Measurements from ENCODE around the gene UBXN1.
"Not testable (repeated sequence)": the region's sequence is repeated elsewhere in the genome, so short reads cannot be mapped to it uniquely, and the experiment has no call there.

UBXN1 gene

GRCh38 chr11:62682518-62682917, 3.6 kb upstream of the UBXN1 start:
- peaks cover 9% of the 10 kb centered on the region for H3K36me3 ChIP-seq (ENCODE audit: control insufficient read depth, insufficient read depth, low read length)
- no peak overlapping the region for H3K4me3 ChIP-seq (ENCODE audit: low read depth, low read length)
- no peaks in the 10 kb centered on the region for H3K27me3 ChIP-seq (ENCODE audit: control insufficient read depth, insufficient read depth, low read length)
- H3K4me1 ChIP-seq (ENCODE audit: control insufficient read depth, insufficient read depth, low read length), result peaks cover 3% of the 10 kb centered on the region
- H3K9me3 ChIP-seq (ENCODE audit: control insufficient read depth, insufficient read depth, low read length), result no peaks in the 10 kb centered on the region
- no peak overlapping the region for H3K9ac ChIP-seq (ENCODE audit: low read depth, low read length)

DNA sequence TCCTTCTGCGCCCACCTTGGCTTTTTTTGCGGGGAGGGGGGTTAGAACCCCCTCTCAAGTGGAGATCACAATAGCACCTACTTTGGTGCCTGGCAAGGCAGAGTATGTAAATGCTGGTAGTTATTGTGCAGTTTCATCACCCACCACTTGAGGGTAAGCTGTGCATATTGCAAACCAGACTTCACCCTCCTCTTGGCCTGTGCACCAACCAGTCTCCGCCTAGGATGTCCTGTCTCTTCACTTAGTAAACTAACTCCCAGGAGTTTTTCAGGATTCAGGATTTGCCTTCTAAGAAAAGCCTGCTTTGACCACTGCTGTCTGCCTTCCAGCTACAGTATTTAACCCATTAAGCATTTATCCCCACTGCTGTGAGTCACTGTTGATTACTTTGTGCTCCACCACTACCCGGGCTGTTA, 2.0 kb upstream of the UBXN1 start:
- Histone ChIP-seq H3K27me3 (ENCODE audit: control insufficient read depth, insufficient read depth, low read length) (no peaks in the 10 kb centered on the region), H3K4me1 (ENCODE audit: control insufficient read depth, insufficient read depth, low read length) (peaks cover 5% of the 10 kb centered on the region), H3K36me3 (ENCODE audit: control insufficient read depth, insufficient read depth, low read length) (peaks cover 16% of the 10 kb centered on the region), H3K9me3 (ENCODE audit: control insufficient read depth, insufficient read depth, low read length) (no peaks in the 10 kb centered on the region), H3K9ac (ENCODE audit: low read depth, low read length) (no peak overlapping the region), H3K4me3 (ENCODE audit: low read depth, low read length) (no peak overlapping the region)

DNA sequence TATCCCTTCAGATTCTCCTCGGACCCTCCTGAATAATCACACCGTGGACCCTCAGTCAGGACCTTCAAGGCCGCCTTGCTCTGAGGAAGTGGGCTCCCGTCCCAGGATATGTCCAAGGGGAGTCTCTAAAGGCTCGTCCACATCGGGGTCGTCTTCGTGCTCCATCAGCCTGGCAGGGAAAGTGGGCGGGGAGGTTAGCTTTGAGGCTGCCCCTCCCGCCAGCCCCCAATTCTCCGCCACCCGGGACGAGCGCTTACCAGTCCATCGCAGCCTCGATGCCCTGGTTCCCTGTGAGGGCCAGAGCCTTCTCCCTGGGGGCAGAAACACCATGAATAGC, 472 bp downstream of the UBXN1 start:
- Histone ChIP-seq H3K4me3 (ENCODE audit: low read depth, low read length) (peak overlapping the region; percentile 96), H3K4me1 (ENCODE audit: control insufficient read depth, insufficient read depth, low read length) (peaks cover 5% of the 10 kb centered on the region), H3K9ac (ENCODE audit: low read depth, low read length) (peak overlapping the region; percentile 89), H3K36me3 (ENCODE audit: control insufficient read depth, insufficient read depth, low read length) (peaks cover 16% of the 10 kb centered on the region), H3K9me3 (ENCODE audit: control insufficient read depth, insufficient read depth, low read length) (no peaks in the 10 kb centered on the region), H3K27me3 (ENCODE audit: control insufficient read depth, insufficient read depth, low read length) (no peaks in the 10 kb centered on the region)

GRCh38 chr11:62677714-62678113, 1.2 kb downstream of the UBXN1 start:
- H3K4me1 ChIP-seq (ENCODE audit: control insufficient read depth, insufficient read depth, low read length), result peaks cover 7% of the 10 kb centered on the region
- peak overlapping the region; percentile 96 for H3K4me3 ChIP-seq (ENCODE audit: low read depth, low read length)
- H3K27me3 ChIP-seq (ENCODE audit: control insufficient read depth, insufficient read depth, low read length), result no peaks in the 10 kb centered on the region
- peaks cover 16% of the 10 kb centered on the region for H3K36me3 ChIP-seq (ENCODE audit: control insufficient read depth, insufficient read depth, low read length)
- H3K9me3 ChIP-seq (ENCODE audit: control insufficient read depth, insufficient read depth, low read length), result no peaks in the 10 kb centered on the region
- H3K9ac ChIP-seq (ENCODE audit: low read depth, low read length), result no peak overlapping the region

- peak overlapping the region; percentile 96 for H3K4me3 ChIP-seq (ENCODE audit: low read depth, low read length)
- peaks cover 7% of the 10 kb centered on the region for H3K4me1 ChIP-seq (ENCODE audit: control insufficient read depth, insufficient read depth, low read length)
- no peaks in the 10 kb centered on the region for H3K9me3 ChIP-seq (ENCODE audit: control insufficient read depth, insufficient read depth, low read length)
- no peak overlapping the region for H3K9ac ChIP-seq (ENCODE audit: low read depth, low read length)
- no peaks in the 10 kb centered on the region for H3K27me3 ChIP-seq (ENCODE audit: control insufficient read depth, insufficient read depth, low read length)
- peaks cover 16% of the 10 kb centered on the region for H3K36me3 ChIP-seq (ENCODE audit: control insufficient read depth, insufficient read depth, low read length)
These were observed 1.7 kb downstream of the UBXN1 start for GRCh38 chr11:62677156-62677555.

DNA sequence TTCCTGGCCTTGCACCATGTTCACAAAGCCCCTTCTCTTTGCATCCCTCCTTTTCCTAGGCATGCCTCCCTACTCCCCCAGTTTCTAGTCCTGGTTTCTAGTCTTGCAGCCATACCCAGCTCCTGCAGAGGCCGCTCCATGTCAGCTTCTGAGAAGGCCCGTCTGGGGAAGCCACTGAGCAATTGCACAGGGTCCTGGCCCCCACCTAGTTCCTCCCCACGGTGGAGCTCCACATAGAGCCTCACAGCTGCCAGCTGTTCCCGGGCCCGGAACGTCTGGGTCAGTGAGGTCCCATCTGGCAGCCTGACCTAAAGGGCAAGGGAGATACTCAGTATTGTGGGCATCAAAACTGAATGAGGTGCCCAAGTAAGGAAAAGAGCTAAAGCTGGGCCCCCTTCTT, 2.2 kb downstream of the UBXN1 start:
- Histone ChIP-seq H3K36me3 (ENCODE audit: control insufficient read depth, insufficient read depth, low read length) (peaks cover 16% of the 10 kb centered on the region), H3K9me3 (ENCODE audit: control insufficient read depth, insufficient read depth, low read length) (no peaks in the 10 kb centered on the region), H3K27me3 (ENCODE audit: control insufficient read depth, insufficient read depth, low read length) (no peaks in the 10 kb centered on the region), H3K4me1 (ENCODE audit: control insufficient read depth, insufficient read depth, low read length) (peaks cover 7% of the 10 kb centered on the region), H3K4me3 (ENCODE audit: low read depth, low read length) (no peak overlapping the region), H3K9ac (ENCODE audit: low read depth, low read length) (no peak overlapping the region)

GRCh38 chr11:62675415-62675814, 3.5 kb downstream of the UBXN1 start:
- H3K36me3 ChIP-seq (ENCODE audit: control insufficient read depth, insufficient read depth, low read length), result peaks cover 16% of the 10 kb centered on the region
- H3K9me3 ChIP-seq (ENCODE audit: control insufficient read depth, insufficient read depth, low read length); H3K27me3 ChIP-seq (ENCODE audit: control insufficient read depth, insufficient read depth, low read length); H3K4me1 ChIP-seq (ENCODE audit: control insufficient read depth, insufficient read depth, low read length); H3K4me3 ChIP-seq (ENCODE audit: low read depth, low read length); H3K9ac ChIP-seq (ENCODE audit: low read depth, low read length): not testable (repeated sequence)

DNA sequence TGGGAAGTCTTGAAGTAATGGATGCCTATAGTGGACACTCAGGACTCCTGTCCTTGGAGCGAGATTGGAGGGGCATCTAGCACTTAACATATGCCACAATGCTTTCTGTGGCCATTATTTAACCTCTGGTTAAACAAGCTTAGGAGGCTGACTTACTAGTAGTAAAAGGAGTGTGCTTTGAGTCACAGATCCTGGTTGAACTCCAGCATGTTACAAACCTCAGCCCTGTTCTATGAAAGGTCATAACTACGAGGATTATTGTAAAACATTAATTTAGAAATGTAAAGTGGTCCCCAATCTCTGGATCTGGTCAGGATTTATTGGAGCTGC, 5.7 kb downstream of the UBXN1 start:
- Histone ChIP-seq H3K4me3 (ENCODE audit: low read depth, low read length) (peak overlapping the region; percentile 94), H3K9ac (ENCODE audit: low read depth, low read length) (no peak overlapping the region), H3K36me3 (ENCODE audit: control insufficient read depth, insufficient read depth, low read length) (peaks cover 12% of the 10 kb centered on the region)

DNA sequence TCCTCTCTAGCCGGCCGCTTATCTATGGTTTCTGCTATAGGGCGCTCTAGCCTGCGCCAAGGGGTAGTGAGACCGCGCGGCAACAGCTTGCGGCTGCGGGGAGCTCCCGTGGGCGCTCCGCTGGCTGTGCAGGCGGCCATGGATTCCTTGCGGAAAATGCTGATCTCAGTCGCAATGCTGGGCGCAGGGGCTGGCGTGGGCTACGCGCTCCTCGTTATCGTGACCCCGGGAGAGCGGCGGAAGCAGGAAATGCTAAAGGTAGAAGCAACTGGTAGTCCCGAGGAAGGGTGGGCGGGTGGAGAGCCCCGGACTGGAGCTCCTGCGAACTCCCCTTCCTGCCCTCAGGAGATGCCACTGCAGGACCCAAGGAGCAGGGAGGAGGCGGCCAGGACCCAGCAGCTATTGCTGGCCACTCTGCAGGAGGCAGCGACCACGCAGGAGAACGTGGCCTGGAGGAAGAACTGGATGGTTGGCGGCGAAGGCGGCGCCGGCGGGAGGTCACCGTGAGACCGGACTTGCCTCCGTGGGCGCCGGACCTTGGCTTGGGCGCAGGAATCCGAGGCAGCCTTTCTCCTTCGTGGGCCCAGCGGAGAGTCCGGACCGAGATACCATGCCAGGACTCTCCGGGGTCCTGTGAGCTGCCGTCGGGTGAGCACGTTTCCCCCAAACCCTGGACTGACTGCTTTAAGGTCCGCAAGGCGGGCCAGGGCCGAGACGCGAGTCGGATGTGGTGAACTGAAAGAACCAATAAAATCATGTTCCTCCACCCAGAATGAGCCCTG, 7.1 kb downstream of the UBXN1 start, which contains the start of the genes LBHD1 and UQCC3:
Gene LBHD1 (minus strand): TSS at position 660 of the 782 bp plus-strand sequence. CDS start 2,236 bp downstream, outside the sequence.
Gene UQCC3 (plus strand): TSS at position 66 of the 782 bp plus-strand sequence. CDS start 73 bp downstream, at position 139.
- Histone ChIP-seq H3K9ac (ENCODE audit: low read depth, low read length) (peak within 1 kb of the TSS; percentile 94), H3K36me3 (ENCODE audit: control insufficient read depth, insufficient read depth, low read length) (peaks cover 2% of the 10 kb centered on the region), H3K4me1 (ENCODE audit: control insufficient read depth, insufficient read depth, low read length) (peaks cover 6% of the 10 kb centered on the region), H3K27me3 (ENCODE audit: control insufficient read depth, insufficient read depth, low read length) (no peaks in the 10 kb centered on the region), H3K4me3 (ENCODE audit: low read depth, low read length) (peak within 1 kb of the TSS; percentile 94), H3K9me3 (ENCODE audit: control insufficient read depth, insufficient read depth, low read length) (no peaks in the 10 kb centered on the region)

More for the DNA sequence above, 5.7 kb downstream of the UBXN1 start:
- H3K27me3 ChIP-seq (ENCODE audit: control insufficient read depth, insufficient read depth, low read length), result no peaks in the 10 kb centered on the region
- H3K9me3 ChIP-seq (ENCODE audit: control insufficient read depth, insufficient read depth, low read length), result no peaks in the 10 kb centered on the region
- peaks cover 7% of the 10 kb centered on the region for H3K4me1 ChIP-seq (ENCODE audit: control insufficient read depth, insufficient read depth, low read length)

DNA sequence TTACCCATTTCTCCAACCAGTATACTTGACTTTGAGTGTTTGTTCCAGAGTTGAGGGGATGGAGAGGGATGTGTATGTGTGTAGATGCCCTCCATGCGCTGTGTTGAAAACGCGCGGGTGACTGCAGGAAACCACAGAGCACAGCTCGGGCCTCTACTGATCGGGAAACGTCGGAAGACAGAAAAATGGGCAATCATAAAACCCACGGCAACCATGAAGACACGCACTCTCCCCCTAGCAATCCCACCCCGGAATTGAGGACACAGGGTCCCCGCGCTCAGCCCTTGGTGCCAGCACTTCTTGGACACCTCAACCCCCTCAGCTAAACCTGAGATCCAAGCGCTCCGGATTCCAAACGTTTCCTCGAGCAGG, 7.7 kb downstream of the UBXN1 start:
- Histone ChIP-seq H3K9me3 (ENCODE audit: control insufficient read depth, insufficient read depth, low read length) (no peaks in the 10 kb centered on the region), H3K36me3 (ENCODE audit: control insufficient read depth, insufficient read depth, low read length) (peaks cover 7% of the 10 kb centered on the region), H3K9ac (ENCODE audit: low read depth, low read length) (peak overlapping the region; percentile 94), H3K27me3 (ENCODE audit: control insufficient read depth, insufficient read depth, low read length) (no peaks in the 10 kb centered on the region), H3K4me1 (ENCODE audit: control insufficient read depth, insufficient read depth, low read length) (peaks cover 9% of the 10 kb centered on the region), H3K4me3 (ENCODE audit: low read depth, low read length) (peak overlapping the region; percentile 94)

DNA sequence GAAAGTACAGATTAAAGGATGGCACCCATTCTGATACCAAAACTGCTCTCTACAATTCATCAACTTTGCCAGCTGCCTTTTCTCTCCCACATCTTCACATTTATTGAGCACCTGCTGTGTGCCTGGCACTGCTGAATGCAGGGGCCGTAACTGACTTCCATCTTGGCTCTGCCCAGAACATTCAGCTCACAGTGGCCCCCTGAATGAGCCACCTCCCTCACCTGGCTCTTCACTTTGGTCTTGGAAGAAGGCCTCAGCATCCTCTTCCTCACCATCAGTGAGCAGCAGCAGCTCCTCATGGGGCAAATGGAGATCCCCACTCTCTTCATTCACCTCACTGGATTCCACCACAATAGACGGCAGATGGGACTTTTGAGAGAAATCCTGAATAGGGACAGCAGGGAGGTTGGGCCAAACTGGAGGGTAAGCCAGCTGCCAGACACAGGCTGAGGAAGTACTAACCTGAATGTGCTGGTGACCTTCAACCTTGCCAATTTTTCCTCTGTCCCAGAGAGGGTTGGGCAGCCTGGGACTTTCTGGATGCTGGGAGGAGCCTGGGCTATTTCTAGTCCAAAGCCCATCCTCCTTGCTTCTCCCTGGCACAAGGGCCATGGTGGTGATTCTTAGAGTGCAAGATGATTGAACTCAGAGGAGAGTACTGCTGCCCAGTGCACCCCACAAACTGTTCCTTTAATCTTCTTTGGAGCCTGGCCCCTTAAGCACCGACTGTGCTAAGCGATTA, 9.3 kb downstream of the UBXN1 start:
- Histone ChIP-seq H3K9me3 (ENCODE audit: control insufficient read depth, insufficient read depth, low read length) (no peaks in the 10 kb centered on the region), H3K4me1 (ENCODE audit: control insufficient read depth, insufficient read depth, low read length) (peaks cover 11% of the 10 kb centered on the region), H3K9ac (ENCODE audit: low read depth, low read length) (no peak overlapping the region), H3K36me3 (ENCODE audit: control insufficient read depth, insufficient read depth, low read length) (peaks cover 9% of the 10 kb centered on the region), H3K4me3 (ENCODE audit: low read depth, low read length) (no peak overlapping the region), H3K27me3 (ENCODE audit: control insufficient read depth, insufficient read depth, low read length) (no peaks in the 10 kb centered on the region)

GRCh38 chr11:62667460-62667859, 11.4 kb downstream of the UBXN1 start:
- no peaks in the 10 kb centered on the region for H3K9me3 ChIP-seq (ENCODE audit: control insufficient read depth, insufficient read depth, low read length)
- peaks cover 9% of the 10 kb centered on the region for H3K4me1 ChIP-seq (ENCODE audit: control insufficient read depth, insufficient read depth, low read length)
- H3K9ac ChIP-seq (ENCODE audit: low read depth, low read length), result peak overlapping the region; percentile 77
- H3K36me3 ChIP-seq (ENCODE audit: control insufficient read depth, insufficient read depth, low read length), result peaks cover 17% of the 10 kb centered on the region
- H3K4me3 ChIP-seq (ENCODE audit: low read depth, low read length), result peak overlapping the region; percentile 83
- H3K27me3 ChIP-seq (ENCODE audit: control insufficient read depth, insufficient read depth, low read length), result no peaks in the 10 kb centered on the region

Measured in iPS-15b (cell line).